ENCODE results near the gene MORN1. TPM values are rescaled to one million over a fixed set of nuclear protein-coding genes. Genes with fewer than 3 reads are reported as not detected.
A peak's percentile ranks its signal among the peaks of the same experiment; 100 is the strongest.

MORN1 gene
- total RNA-seq, 4 donors from 2014 or later: 0.59 to 20.0 (median 9.5) TPM

- TF ChIP-seq CTCF (IDR thresholded peaks at IDR 0.05) (no peak), POLR2A (IDR thresholded peaks at IDR 0.05) (no peak)
- peak overlapping the region; percentile 86 to 93 for H3K27ac ChIP-seq
- no peaks in the 10 kb centered on the region for H3K27me3 ChIP-seq
- DNase-seq: peak in 1 of 2 donors; percentile 65
- H3K9me3 ChIP-seq: no peaks in the 10 kb centered on the region
- H3K4me3 ChIP-seq: no peak overlapping the region
- peaks cover 0 to 39% of the 10 kb centered on the region in 2 donors for H3K4me1 ChIP-seq
- no peaks in the 10 kb centered on the region for H3K36me3 ChIP-seq
- intact Hi-C loops (cut with DNase I; ENCODE audit: low total_unique reads): loop anchor here (10.0 kb wide), 1 partner anchor 74 kb away; no protein-coding TSS in a partner anchor
Measured at GRCh38 chr1:2310332-2311183, 80.8 kb downstream of the MORN1 start.

- Histone ChIP-seq H3K27me3 (no peaks in the 10 kb centered on the region), H3K36me3 (no peaks in the 10 kb centered on the region), H3K9me3 (no peaks in the 10 kb centered on the region), H3K4me1 (peaks cover 0 to 26% of the 10 kb centered on the region in 2 donors), H3K4me3 (no peak overlapping the region), H3K27ac (no peak overlapping the region)
- no peak for TF ChIP-seq CTCF (IDR thresholded peaks at IDR 0.05)
- TF ChIP-seq POLR2A (IDR thresholded peaks at IDR 0.05): no peak
- no peak for DNase-seq
- intact Hi-C loops (cut with DNase I; ENCODE audit: low total_unique reads): no loop called here
Measured at GRCh38 chr1:2308844-2309243, 82.5 kb downstream of the MORN1 start.

- TF ChIP-seq POLR2A (IDR thresholded peaks at IDR 0.05) (no peak), CTCF (IDR thresholded peaks at IDR 0.05) (no peak)
Measured at GRCh38 chr1:2307972-2308371, 83.4 kb downstream of the MORN1 start.

GRCh38 chr1:2307064-2307605 lies 84.2 kb downstream of the MORN1 start:
- peaks cover 0 to 11% of the 10 kb centered on the region in 2 donors for H3K4me1 ChIP-seq
- TF ChIP-seq CTCF (IDR thresholded peaks at IDR 0.05) (no peak), POLR2A (IDR thresholded peaks at IDR 0.05) (no peak)
- peak overlapping the region in 1 of 2 donors; percentile 23 for H3K27ac ChIP-seq
- no peak overlapping the region for H3K4me3 ChIP-seq
- no peaks in the 10 kb centered on the region for H3K27me3 ChIP-seq
- intact Hi-C loops (cut with DNase I; ENCODE audit: low total_unique reads): loop anchor here (2.0 kb wide), 1 partner anchor 78 kb away; the partner anchor contains the start of gene SKI
- no peaks in the 10 kb centered on the region for H3K36me3 ChIP-seq
- no peak for DNase-seq
- no peaks in the 10 kb centered on the region for H3K9me3 ChIP-seq

More at GRCh38 chr1:2307972-2308371, 83.4 kb downstream of the MORN1 start:
- no peaks in the 10 kb centered on the region for H3K27me3 ChIP-seq
- H3K4me3 ChIP-seq: no peak overlapping the region
- H3K27ac ChIP-seq: no peak overlapping the region
- peaks cover 0 to 19% of the 10 kb centered on the region in 2 donors for H3K4me1 ChIP-seq
- no peaks in the 10 kb centered on the region for H3K36me3 ChIP-seq
- intact Hi-C loops (cut with DNase I; ENCODE audit: low total_unique reads): loop anchor here (2.0 kb wide), 1 partner anchor 79 kb away; the partner anchor contains the start of gene SKI
- no peaks in the 10 kb centered on the region for H3K9me3 ChIP-seq
- no peak for DNase-seq

Data from uterus (tissue), 4 donors.